SK-N-SH (cell line): ENCODE data around the gene MT1F. TPM values are rescaled to one million over a fixed set of nuclear protein-coding genes. Genes with fewer than 3 reads are reported as not detected.

ENCODE experiments used
- CTCF ChIA-PET: fragments of 300-600, 350-600 bp; formaldehyde crosslinking; extraction: SDS; loops from one replicate; lab custom pipeline; 2021; lab: Yijun Ruan, JAX
- POLR2A ChIA-PET: fragments of 350-600 bp; sonication (Branson Sonifier 250); formaldehyde crosslinking; extraction: SDS; loops from one replicate; lab custom pipeline; 2020; ENCODE audit warnings: antibody characterized with exemption, inconsistent platforms; lab: Yijun Ruan, JAX
- DNase-seq: peaks from one replicate; pipeline ENCODE4 v3.0.0; 2012
- H2AFZ ChIP-seq: fragments of 200-600 bp; sonication (generic); 2 replicates; pipeline ENCODE4 v1.8.1; 2016; ENCODE audit warnings: antibody characterized with exemption, mild to moderate bottlenecking, low read depth
- H3F3A ChIP-seq: fragments of 200-600 bp; sonication (generic); replicated peaks from 2 replicates; pipeline ENCODE3; 2016; ENCODE audit warnings: antibody characterized with exemption, mild to moderate bottlenecking; ENCODE audit not compliant: insufficient read depth
- H3K27ac ChIP-seq, 2 experiments: fragments of 200-500 bp in 1 of 2; fragments of 200-600 bp in 1 of 2; sonication (Bioruptor generic) in 1 of 2; sonication (generic), shearing (Covaris generic) in 1 of 2; 2 replicates each; pipeline versions ENCODE4 v1.5.1 to v1.6.1; 2014 to 2016; ENCODE audit warnings: low read depth in 2 of 2, inconsistent platforms in 1 of 2, low read length in 1 of 2, mild to moderate bottlenecking in 1 of 2, mixed read lengths in 1 of 2
- H3K27me3 ChIP-seq: fragments of 200-600 bp; sonication (generic), shearing (Covaris generic); 2 replicates; pipeline ENCODE4 v1.6.1; 2016; ENCODE audit warnings: mixed run types; ENCODE audit not compliant: insufficient read depth
- H3K36me3 ChIP-seq, 2 experiments: fragments of 200-500 bp in 1 of 2; fragments of 200-600 bp in 1 of 2; sonication (Bioruptor generic) in 1 of 2; sonication (generic) in 1 of 2; replicated peaks in 1 of 2; 2 replicates each; pipeline versions ENCODE3 to v1.5.1; 2014 to 2016; ENCODE audit warnings: low read length in 1 of 2, mild to moderate bottlenecking in 1 of 2; ENCODE audit not compliant: insufficient read depth in 2 of 2, control insufficient read depth in 1 of 2
- H3K4me1 ChIP-seq, 2 experiments: fragments of 200-500 bp in 1 of 2; fragments of 200-600 bp in 1 of 2; sonication (Bioruptor generic) in 1 of 2; sonication (generic), shearing (Covaris generic) in 1 of 2; 2 replicates each; pipeline versions ENCODE4 v1.5.1 to v1.6.1; 2014 to 2016; ENCODE audit warnings: low read depth in 1 of 2, low read length in 1 of 2, mixed run types in 1 of 2; ENCODE audit not compliant: insufficient read depth in 2 of 2, control insufficient read depth in 1 of 2
- H3K4me2 ChIP-seq: fragments of 200-600 bp; sonication (generic), shearing (Covaris generic); 2 replicates; pipeline ENCODE4 v1.6.1; 2017; ENCODE audit warnings: mixed run types
- H3K4me3 ChIP-seq, 2 experiments: fragments of 200-500 bp in 1 of 2; fragments of 200-600 bp in 1 of 2; sonication (Bioruptor generic) in 1 of 2; sonication (generic), shearing (Covaris generic) in 1 of 2; 2 replicates each; pipeline versions ENCODE4 v1.5.1 to v1.8.1; 2014 to 2016; ENCODE audit warnings: low read depth in 2 of 2, inconsistent platforms in 1 of 2, low read length in 1 of 2, mild to moderate bottlenecking in 1 of 2, mixed read lengths in 1 of 2, moderate library complexity in 1 of 2
- H3K79me2 ChIP-seq: fragments of 200-600 bp; sonication (generic); 2 replicates; pipeline ENCODE4 v1.8.1; 2017; ENCODE audit warnings: mild to moderate bottlenecking; ENCODE audit not compliant: insufficient read depth
- H3K9ac ChIP-seq: fragments of 200-600 bp; sonication (generic); 2 replicates; pipeline ENCODE4 v1.6.1; 2017; ENCODE audit warnings: mixed run types
- H3K9me2 ChIP-seq: fragments of 200-600 bp; sonication (generic); 2 replicates; pipeline ENCODE4 v1.6.1; 2017; ENCODE audit warnings: mixed run types
- H3K9me3 ChIP-seq: fragments of 200-600 bp; sonication (generic); 2 replicates; pipeline ENCODE4 v1.6.1; 2017; ENCODE audit warnings: mixed run types, mild to moderate bottlenecking, moderate library complexity
- H4K20me1 ChIP-seq: fragments of 200-600 bp; sonication (generic); 2 replicates; pipeline ENCODE4 v1.6.1; 2017; ENCODE audit warnings: mild to moderate bottlenecking, mixed run types; ENCODE audit not compliant: insufficient read depth
- CHD2 ChIP-seq: fragments of 150-350 bp; IDR thresholded peaks from 2 replicates; pipeline ENCODE4 v1.6.1; 2018; ENCODE audit warnings: low read length; ENCODE audit not compliant: partially characterized antibody
- ELF1 ChIP-seq: IDR thresholded peaks from 2 replicates; pipeline ENCODE4 v1.4.0; 2012
- EP300 ChIP-seq, 2 experiments: IDR thresholded peaks; 2 replicates each; pipeline versions ENCODE4 v1.4.0 to v1.6.1; 2012; ENCODE audit warnings: borderline replicate concordance in 1 of 2, low read depth in 1 of 2, low read length in 1 of 2
- EZH2phosphoT487 ChIP-seq: fragments of 200-600 bp; sonication (generic); IDR thresholded peaks from 2 replicates; pipeline ENCODE4 v1.6.1; 2017; ENCODE audit warnings: low read depth, mixed run types, mild to moderate bottlenecking, antibody characterized with exemption, moderate library complexity, borderline replicate concordance
- FOXJ3 ChIP-seq: sonication (generic); formaldehyde crosslinking; IDR thresholded peaks from 2 replicates; pipeline ENCODE4 v1.5.1; 2020; ENCODE audit warnings: mild to moderate bottlenecking, missing genetic modification reagents
- FOXM1 ChIP-seq: IDR thresholded peaks from 2 replicates; pipeline ENCODE4 v1.4.0; 2012; ENCODE audit warnings: low read depth, mild to moderate bottlenecking
- GABPA ChIP-seq: IDR thresholded peaks from 2 replicates; pipeline ENCODE4 v1.4.0; 2012; ENCODE audit warnings: low read depth, mild to moderate bottlenecking
- IRF3 ChIP-seq: fragments of 150-350 bp; IDR thresholded peaks from 2 replicates; pipeline ENCODE4 v1.6.1; 2016; ENCODE audit warnings: mild to moderate bottlenecking, low read depth, low read length
- MXI1 ChIP-seq: IDR thresholded peaks from 2 replicates; pipeline ENCODE4 v1.6.1; 2012; ENCODE audit warnings: mild to moderate bottlenecking, low read depth, low read length, improper control_type of control experiment
- RCOR1 ChIP-seq: fragments of 150-350 bp; IDR thresholded peaks from 2 replicates; pipeline ENCODE4 v1.6.1; 2017; ENCODE audit warnings: antibody characterized with exemption, low read length
- REST ChIP-seq: IDR thresholded peaks from 2 replicates; pipeline ENCODE4 v1.6.1; 2012; ENCODE audit warnings: mild to moderate bottlenecking, low read depth, low read length, moderate library complexity
- RFX5 ChIP-seq: IDR thresholded peaks from 2 replicates; pipeline ENCODE4 v1.6.1; 2012; ENCODE audit warnings: mild to moderate bottlenecking, improper control_type of control experiment, low read length
- RXRA ChIP-seq: IDR thresholded peaks from 2 replicates; pipeline ENCODE4 v1.4.0; 2012; ENCODE audit warnings: low read depth, mild to moderate bottlenecking, borderline replicate concordance
- SIN3A ChIP-seq: IDR thresholded peaks from 2 replicates; pipeline ENCODE4 v1.6.1; 2012; ENCODE audit warnings: low read depth, mild to moderate bottlenecking, low read length, moderate library complexity, borderline replicate concordance
- SMC3 ChIP-seq: IDR thresholded peaks from 2 replicates; pipeline ENCODE4 v1.6.1; 2012; ENCODE audit warnings: low read depth, low read length, improper control_type of control experiment
- TAF1 ChIP-seq: IDR thresholded peaks from 2 replicates; pipeline ENCODE4 v1.6.1; 2012; ENCODE audit warnings: low read depth, mild to moderate bottlenecking, low read length, moderate library complexity, borderline replicate concordance
- TCF12 ChIP-seq: IDR thresholded peaks from 2 replicates; pipeline ENCODE4 v1.4.0; 2012
- YY1 ChIP-seq: IDR thresholded peaks from 2 replicates; pipeline ENCODE4 v1.4.0; 2012; ENCODE audit warnings: low read depth, mild to moderate bottlenecking
- WGBS: methylation state at CpG from one replicate; pipeline ENCODE4 v1.1.6; 2017; ENCODE audit warnings: low lambda C conversion rate; 5-methylcytosine and 5-hydroxymethylcytosine counted together
- polyA plus RNA-seq, 3 experiments: library from polyadenylated mRNA; depleted of rRNA; stranded (reverse); fragments of >200 nt; gene quantifications; 2 replicates each; pipeline ENCODE4 v1.2.3, GENCODE V29; 2012

MT1F gene
- polyA plus RNA-seq, 1 of the 3 experiments (the other 2 are of a cell fraction), result 13.0 TPM

GRCh38 chr16:56643080-56643778 is 14.5 kb upstream of the MT1F start:
- no peak overlapping the region for H2AFZ ChIP-seq
- no peak overlapping the region for H3K4me3 ChIP-seq
- CTCF ChIA-PET, result interaction anchor here (0.9 to 1.2 kb wide), 2 partner anchors 10 to 41 kb away, joined by 3 read pairs; no protein-coding TSS in a partner anchor

More at GRCh38 chr16:56643080-56643778, 14.5 kb upstream of the MT1F start:
- 48% methylated on average over 23 of the region's 42 CpGs for WGBS
- Histone ChIP-seq H3K9me3 (no peaks in the 10 kb centered on the region), H3K79me2 (no peaks in the 10 kb centered on the region), H3F3A (no peaks in the 10 kb centered on the region), H3K27me3 (0 out of 2 replicates have a peak, but pooled peaks cover 19% of the 10 kb centered on the region), H3K27ac (no peak overlapping the region), H3K9ac (no peak overlapping the region), H3K9me2 (no peaks in the 10 kb centered on the region), H4K20me1 (no peaks in the 10 kb centered on the region), H3K4me1 (no peaks in the 10 kb centered on the region; a peak in 1 of 4 replicates), H3K36me3 (no peaks in the 10 kb centered on the region), H3K4me2 (no peak overlapping the region)
- POLR2A ChIA-PET, result no interaction called here
- no peak for DNase-seq
- no peak for TF ChIP-seq SMC3
- no peak for TF ChIP-seq EZH2phosphoT487
- TF ChIP-seq FOXM1, result no peak
- TF ChIP-seq FOXJ3, result no peak
- no peak for TF ChIP-seq YY1
- TF ChIP-seq ELF1, result no peak
- TF ChIP-seq RXRA, result no peak
- no peak for TF ChIP-seq TAF1
- no peak for TF ChIP-seq MXI1
- TF ChIP-seq RFX5, result no peak
- TF ChIP-seq TCF12, result no peak
- no peak for TF ChIP-seq EP300 (IDR thresholded peaks at IDR 0.05; ENCODE audit: borderline replicate concordance in 1 of 2, low read depth in 1 of 2, low read length in 1 of 2)
- TF ChIP-seq CHD2, result no peak
- TF ChIP-seq RCOR1, result no peak
- no peak for TF ChIP-seq GABPA
- no peak for TF ChIP-seq SIN3A
- TF ChIP-seq IRF3, result no peak
- TF ChIP-seq REST, result no peak
